ENCODE measurements around the gene NTM.

Gene NTM

GRCh38 chr11:132264616-132265015 is 894.2 kb downstream of the NTM start:
- peaks cover 0 to 3% of the 10 kb centered on the region in 2 donors for H3K27me3 ChIP-seq (ENCODE audit: control insufficient read depth in 2 of 2, insufficient read depth in 2 of 2, low read length in 2 of 2)
- no peak overlapping the region for H3K9ac ChIP-seq (ENCODE audit: low read depth in 1 of 2, low read length in 2 of 2)
- H3K36me3 ChIP-seq (ENCODE audit: control insufficient read depth in 2 of 2, insufficient read depth in 2 of 2, low read length in 2 of 2): no peaks in the 10 kb centered on the region
- H3K27ac ChIP-seq (ENCODE audit: low read depth in 2 of 2, low read length in 2 of 2): no peak overlapping the region
- no peaks in the 10 kb centered on the region for H3K4me1 ChIP-seq (ENCODE audit: control insufficient read depth in 2 of 2, insufficient read depth in 2 of 2, low read length in 2 of 2)
- no peaks in the 10 kb centered on the region for H3K9me3 ChIP-seq (ENCODE audit: control insufficient read depth in 2 of 2, low read length in 2 of 2)
- no peak overlapping the region for H3K4me3 ChIP-seq (ENCODE audit: low read length in 2 of 2)

GRCh38 chr11:132278801-132279574 is 908.6 kb downstream of the NTM start:
- Histone ChIP-seq H3K27me3 (ENCODE audit: control insufficient read depth in 2 of 2, insufficient read depth in 2 of 2, low read length in 2 of 2) (no peaks in the 10 kb centered on the region), H3K4me1 (ENCODE audit: control insufficient read depth in 2 of 2, insufficient read depth in 2 of 2, low read length in 2 of 2) (no peaks in the 10 kb centered on the region), H3K27ac (ENCODE audit: low read depth in 2 of 2, low read length in 2 of 2) (no peak overlapping the region), H3K4me3 (ENCODE audit: low read length in 2 of 2) (no peak overlapping the region), H3K9ac (ENCODE audit: low read depth in 1 of 2, low read length in 2 of 2) (no peak overlapping the region), H3K9me3 (ENCODE audit: control insufficient read depth in 2 of 2, low read length in 2 of 2) (peaks cover 0 to 3% of the 10 kb centered on the region in 2 donors), H3K36me3 (ENCODE audit: control insufficient read depth in 2 of 2, insufficient read depth in 2 of 2, low read length in 2 of 2) (no peaks in the 10 kb centered on the region)

GRCh38 chr11:132284048-132284447 is 913.6 kb downstream of the NTM start:
- Histone ChIP-seq H3K4me1 (ENCODE audit: control insufficient read depth in 2 of 2, insufficient read depth in 2 of 2, low read length in 2 of 2) (no peaks in the 10 kb centered on the region), H3K27me3 (ENCODE audit: control insufficient read depth in 2 of 2, insufficient read depth in 2 of 2, low read length in 2 of 2) (no peaks in the 10 kb centered on the region), H3K4me3 (ENCODE audit: low read length in 2 of 2) (no peak overlapping the region), H3K9ac (ENCODE audit: low read depth in 1 of 2, low read length in 2 of 2) (no peak overlapping the region), H3K36me3 (ENCODE audit: control insufficient read depth in 2 of 2, insufficient read depth in 2 of 2, low read length in 2 of 2) (no peaks in the 10 kb centered on the region), H3K9me3 (ENCODE audit: control insufficient read depth in 2 of 2, low read length in 2 of 2) (no peaks in the 10 kb centered on the region), H3K27ac (ENCODE audit: low read depth in 2 of 2, low read length in 2 of 2) (no peak overlapping the region)

GRCh38 chr11:132284611-132285010 is 914.2 kb downstream of the NTM start:
- H3K27ac ChIP-seq (ENCODE audit: low read depth in 2 of 2, low read length in 2 of 2): no peak overlapping the region
- H3K4me1 ChIP-seq (ENCODE audit: control insufficient read depth in 2 of 2, insufficient read depth in 2 of 2, low read length in 2 of 2): no peaks in the 10 kb centered on the region

GRCh38 chr11:132285631-132286030 is 915.2 kb downstream of the NTM start:
- Histone ChIP-seq H3K9me3 (ENCODE audit: control insufficient read depth in 2 of 2, low read length in 2 of 2) (no peaks in the 10 kb centered on the region), H3K27me3 (ENCODE audit: control insufficient read depth in 2 of 2, insufficient read depth in 2 of 2, low read length in 2 of 2) (no peaks in the 10 kb centered on the region), H3K9ac (ENCODE audit: low read depth in 1 of 2, low read length in 2 of 2) (no peak overlapping the region), H3K36me3 (ENCODE audit: control insufficient read depth in 2 of 2, insufficient read depth in 2 of 2, low read length in 2 of 2) (no peaks in the 10 kb centered on the region), H3K4me1 (ENCODE audit: control insufficient read depth in 2 of 2, insufficient read depth in 2 of 2, low read length in 2 of 2) (no peaks in the 10 kb centered on the region), H3K4me3 (ENCODE audit: low read length in 2 of 2) (no peak overlapping the region), H3K27ac (ENCODE audit: low read depth in 2 of 2, low read length in 2 of 2) (no peak overlapping the region)

More at GRCh38 chr11:132284611-132285010, 914.2 kb downstream of the NTM start:
- Histone ChIP-seq H3K36me3 (ENCODE audit: control insufficient read depth in 2 of 2, insufficient read depth in 2 of 2, low read length in 2 of 2) (no peaks in the 10 kb centered on the region), H3K9ac (ENCODE audit: low read depth in 1 of 2, low read length in 2 of 2) (no peak overlapping the region), H3K4me3 (ENCODE audit: low read length in 2 of 2) (no peak overlapping the region), H3K27me3 (ENCODE audit: control insufficient read depth in 2 of 2, insufficient read depth in 2 of 2, low read length in 2 of 2) (no peaks in the 10 kb centered on the region), H3K9me3 (ENCODE audit: control insufficient read depth in 2 of 2, low read length in 2 of 2) (no peaks in the 10 kb centered on the region)

- Histone ChIP-seq H3K9ac (ENCODE audit: low read depth in 1 of 2, low read length in 2 of 2) (no peak overlapping the region), H3K4me1 (ENCODE audit: control insufficient read depth in 2 of 2, insufficient read depth in 2 of 2, low read length in 2 of 2) (no peaks in the 10 kb centered on the region), H3K27ac (ENCODE audit: low read depth in 2 of 2, low read length in 2 of 2) (no peak overlapping the region), H3K27me3 (ENCODE audit: control insufficient read depth in 2 of 2, insufficient read depth in 2 of 2, low read length in 2 of 2) (no peaks in the 10 kb centered on the region), H3K36me3 (ENCODE audit: control insufficient read depth in 2 of 2, insufficient read depth in 2 of 2, low read length in 2 of 2) (no peaks in the 10 kb centered on the region), H3K9me3 (ENCODE audit: control insufficient read depth in 2 of 2, low read length in 2 of 2) (no peaks in the 10 kb centered on the region), H3K4me3 (ENCODE audit: low read length in 2 of 2) (no peak overlapping the region)
These were observed 915.7 kb downstream of the NTM start for GRCh38 chr11:132286106-132286505.

- Histone ChIP-seq H3K4me1 (ENCODE audit: control insufficient read depth in 2 of 2, insufficient read depth in 2 of 2, low read length in 2 of 2) (no peaks in the 10 kb centered on the region), H3K9ac (ENCODE audit: low read depth in 1 of 2, low read length in 2 of 2) (no peak overlapping the region), H3K27me3 (ENCODE audit: control insufficient read depth in 2 of 2, insufficient read depth in 2 of 2, low read length in 2 of 2) (no peaks in the 10 kb centered on the region), H3K9me3 (ENCODE audit: control insufficient read depth in 2 of 2, low read length in 2 of 2) (no peaks in the 10 kb centered on the region), H3K36me3 (ENCODE audit: control insufficient read depth in 2 of 2, insufficient read depth in 2 of 2, low read length in 2 of 2) (no peaks in the 10 kb centered on the region), H3K4me3 (ENCODE audit: low read length in 2 of 2) (no peak overlapping the region), H3K27ac (ENCODE audit: low read depth in 2 of 2, low read length in 2 of 2) (no peak overlapping the region)
These were observed 917.6 kb downstream of the NTM start for GRCh38 chr11:132288036-132288435.

- no peaks in the 10 kb centered on the region for H3K27me3 ChIP-seq (ENCODE audit: control insufficient read depth in 2 of 2, insufficient read depth in 2 of 2, low read length in 2 of 2)
- no peak overlapping the region for H3K4me3 ChIP-seq (ENCODE audit: low read length in 2 of 2)
- H3K27ac ChIP-seq (ENCODE audit: low read depth in 2 of 2, low read length in 2 of 2): no peak overlapping the region
- no peak overlapping the region for H3K9ac ChIP-seq (ENCODE audit: low read depth in 1 of 2, low read length in 2 of 2)
- H3K9me3 ChIP-seq (ENCODE audit: control insufficient read depth in 2 of 2, low read length in 2 of 2): no peaks in the 10 kb centered on the region
- no peaks in the 10 kb centered on the region for H3K36me3 ChIP-seq (ENCODE audit: control insufficient read depth in 2 of 2, insufficient read depth in 2 of 2, low read length in 2 of 2)
- H3K4me1 ChIP-seq (ENCODE audit: control insufficient read depth in 2 of 2, insufficient read depth in 2 of 2, low read length in 2 of 2): no peaks in the 10 kb centered on the region
These were observed 919.3 kb downstream of the NTM start for GRCh38 chr11:132289590-132290256.

- Histone ChIP-seq H3K4me1 (ENCODE audit: control insufficient read depth in 2 of 2, insufficient read depth in 2 of 2, low read length in 2 of 2) (no peaks in the 10 kb centered on the region), H3K9ac (ENCODE audit: low read depth in 1 of 2, low read length in 2 of 2) (no peak overlapping the region), H3K27ac (ENCODE audit: low read depth in 2 of 2, low read length in 2 of 2) (no peak overlapping the region), H3K4me3 (ENCODE audit: low read length in 2 of 2) (no peak overlapping the region), H3K9me3 (ENCODE audit: control insufficient read depth in 2 of 2, low read length in 2 of 2) (no peaks in the 10 kb centered on the region), H3K36me3 (ENCODE audit: control insufficient read depth in 2 of 2, insufficient read depth in 2 of 2, low read length in 2 of 2) (no peaks in the 10 kb centered on the region), H3K27me3 (ENCODE audit: control insufficient read depth in 2 of 2, insufficient read depth in 2 of 2, low read length in 2 of 2) (no peaks in the 10 kb centered on the region)
These were observed 923.2 kb downstream of the NTM start for GRCh38 chr11:132293586-132293985.

GRCh38 chr11:132296946-132297610 is 926.7 kb downstream of the NTM start:
- no peaks in the 10 kb centered on the region for H3K4me1 ChIP-seq (ENCODE audit: control insufficient read depth in 2 of 2, insufficient read depth in 2 of 2, low read length in 2 of 2)
- H3K27ac ChIP-seq (ENCODE audit: low read depth in 2 of 2, low read length in 2 of 2): no peak overlapping the region
- H3K9me3 ChIP-seq (ENCODE audit: control insufficient read depth in 2 of 2, low read length in 2 of 2): no peaks in the 10 kb centered on the region
- no peak overlapping the region for H3K9ac ChIP-seq (ENCODE audit: low read depth in 1 of 2, low read length in 2 of 2)
- no peaks in the 10 kb centered on the region for H3K36me3 ChIP-seq (ENCODE audit: control insufficient read depth in 2 of 2, insufficient read depth in 2 of 2, low read length in 2 of 2)
- H3K4me3 ChIP-seq (ENCODE audit: low read length in 2 of 2): no peak overlapping the region
- H3K27me3 ChIP-seq (ENCODE audit: control insufficient read depth in 2 of 2, insufficient read depth in 2 of 2, low read length in 2 of 2): no peaks in the 10 kb centered on the region

Measured in mucosa of rectum (tissue), 2 donors.